Nephron (organoid): Measurements from ENCODE around the gene CFLAR.
"Not testable (repeated sequence)": the region's sequence is repeated elsewhere in the genome, so short reads cannot be mapped to it uniquely, and the experiment has no call there.

Source experiments
- H3K27ac Mint-ChIP-seq, 3 experiments: 2 replicates each; pipeline ENCODE4 v1.8.0; 2020; ENCODE audit warnings: mixed read lengths in 3 of 3, mild to moderate bottlenecking in 2 of 3, moderate library complexity in 1 of 3
- H3K27me3 Mint-ChIP-seq: 2 replicates; pipeline ENCODE4 v1.8.0; 2021; ENCODE audit warnings: low read depth, mild to moderate bottlenecking, moderate library complexity, mixed read lengths
- H3K36me3 Mint-ChIP-seq: 2 replicates; pipeline ENCODE4 v1.8.0; 2020; ENCODE audit warnings: low read depth, mixed read lengths
- H3K4me1 Mint-ChIP-seq: 2 replicates; pipeline ENCODE4 v1.8.0; 2020; ENCODE audit warnings: mixed read lengths
- H3K4me3 Mint-ChIP-seq, 3 experiments: 2 replicates each; pipeline ENCODE4 v1.8.0; 2020; ENCODE audit warnings: mild to moderate bottlenecking in 3 of 3, mixed read lengths in 3 of 3, moderate library complexity in 2 of 3
- H3K9me3 Mint-ChIP-seq: 2 replicates; pipeline ENCODE4 v1.8.0; 2020; ENCODE audit warnings: mixed read lengths
- TF ChIP-seq, protein P1 (sequence below), 3 experiments: fragments of 200-600 bp; sonication (generic); IDR thresholded peaks; one replicate each; pipeline ENCODE4 v1.5.0; 2021; ENCODE audit warnings: antibody characterized with exemption in 3 of 3; ENCODE audit not compliant: unreplicated experiment in 3 of 3

The CFLAR gene

DNA sequence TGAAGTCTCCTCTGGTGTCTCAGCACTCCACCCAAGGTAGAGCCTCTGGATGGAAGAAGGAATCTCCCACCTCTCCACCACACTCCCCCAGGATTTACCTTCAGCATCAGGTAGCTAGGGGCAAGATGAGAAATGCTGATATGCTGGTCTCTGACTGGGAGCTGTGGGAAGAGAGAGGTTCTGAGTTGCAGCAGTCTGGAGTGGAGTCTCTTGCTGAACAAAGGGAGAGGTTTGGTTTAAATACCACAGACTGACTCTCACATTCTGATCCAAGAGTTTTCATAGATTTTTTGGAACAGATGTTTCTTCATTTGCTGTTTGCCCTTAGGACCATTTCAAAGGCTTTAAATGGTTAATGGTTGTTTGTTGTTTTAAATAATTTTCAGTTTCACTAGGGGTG, 1.1 kb upstream of the CFLAR start:
- H3K27me3 Mint-ChIP-seq = no peaks in the 10 kb centered on the region
- peaks cover 10% of the 10 kb centered on the region for H3K4me1 Mint-ChIP-seq
- TF ChIP-seq, protein P1, sequence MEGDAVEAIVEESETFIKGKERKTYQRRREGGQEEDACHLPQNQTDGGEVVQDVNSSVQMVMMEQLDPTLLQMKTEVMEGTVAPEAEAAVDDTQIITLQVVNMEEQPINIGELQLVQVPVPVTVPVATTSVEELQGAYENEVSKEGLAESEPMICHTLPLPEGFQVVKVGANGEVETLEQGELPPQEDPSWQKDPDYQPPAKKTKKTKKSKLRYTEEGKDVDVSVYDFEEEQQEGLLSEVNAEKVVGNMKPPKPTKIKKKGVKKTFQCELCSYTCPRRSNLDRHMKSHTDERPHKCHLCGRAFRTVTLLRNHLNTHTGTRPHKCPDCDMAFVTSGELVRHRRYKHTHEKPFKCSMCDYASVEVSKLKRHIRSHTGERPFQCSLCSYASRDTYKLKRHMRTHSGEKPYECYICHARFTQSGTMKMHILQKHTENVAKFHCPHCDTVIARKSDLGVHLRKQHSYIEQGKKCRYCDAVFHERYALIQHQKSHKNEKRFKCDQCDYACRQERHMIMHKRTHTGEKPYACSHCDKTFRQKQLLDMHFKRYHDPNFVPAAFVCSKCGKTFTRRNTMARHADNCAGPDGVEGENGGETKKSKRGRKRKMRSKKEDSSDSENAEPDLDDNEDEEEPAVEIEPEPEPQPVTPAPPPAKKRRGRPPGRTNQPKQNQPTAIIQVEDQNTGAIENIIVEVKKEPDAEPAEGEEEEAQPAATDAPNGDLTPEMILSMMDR (IDR thresholded peaks at IDR 0.05; ENCODE audit: unreplicated experiment in 3 of 3) = no peak
- no peaks in the 10 kb centered on the region for H3K9me3 Mint-ChIP-seq
- H3K4me3 Mint-ChIP-seq = peak overlapping the region; percentile 81 to 93 (median 89)
- no peaks in the 10 kb centered on the region for H3K36me3 Mint-ChIP-seq
- peak overlapping the region; percentile 47 to 76 (median 65) for H3K27ac Mint-ChIP-seq

DNA sequence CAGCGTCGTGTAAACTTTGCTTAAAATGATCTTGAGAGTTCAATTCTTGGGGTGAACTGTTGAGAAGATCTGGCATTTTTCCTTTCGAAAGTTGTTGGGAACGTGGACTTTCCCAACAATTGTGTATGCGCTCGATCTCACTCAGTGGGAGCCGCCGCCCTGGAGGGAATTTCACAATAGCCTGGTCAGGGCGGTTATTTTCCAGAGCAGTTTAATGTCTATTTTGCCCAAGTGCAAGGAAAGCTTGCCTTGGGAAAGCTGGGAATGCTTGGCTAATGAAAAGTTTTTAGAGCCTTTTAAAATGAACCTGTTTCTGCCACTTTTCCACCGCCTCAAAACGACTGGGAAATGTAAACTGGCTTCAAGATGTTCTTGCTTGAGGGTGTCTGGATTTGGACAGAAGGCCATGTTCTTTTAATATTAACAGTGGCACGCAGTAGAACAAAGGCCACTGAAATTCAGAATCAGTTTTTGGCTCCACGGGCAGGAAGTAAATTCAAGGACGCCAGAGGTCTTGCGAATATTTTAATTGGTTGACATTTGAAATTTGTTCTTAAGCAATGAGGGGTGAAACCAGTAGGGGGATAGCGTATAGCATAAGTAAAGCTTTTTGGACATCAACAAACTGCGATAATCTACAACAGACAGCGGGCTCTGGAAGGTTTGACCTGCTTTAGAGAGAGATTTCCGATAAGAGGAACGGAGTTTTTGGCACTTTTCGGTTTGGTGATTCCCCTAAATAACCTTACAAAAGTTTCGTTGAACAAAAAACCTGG, 1.2 kb downstream of the CFLAR start:
- Mint-ChIP-seq H3K27ac (peak overlapping the region; percentile 94 to 97 (median 94)), H3K4me1 (peaks cover 10% of the 10 kb centered on the region), H3K36me3 (no peaks in the 10 kb centered on the region), H3K9me3 (no peaks in the 10 kb centered on the region), H3K4me3 (peak overlapping the region; percentile 89 to 96 (median 93)), H3K27me3 (no peaks in the 10 kb centered on the region)
- TF ChIP-seq, protein P1 (IDR thresholded peaks at IDR 0.05; ENCODE audit: unreplicated experiment in 3 of 3) = no peak

GRCh38 chr2:201117735-201118094, 1.8 kb downstream of the CFLAR start:
- not testable (repeated sequence) for H3K27me3 Mint-ChIP-seq, H3K36me3 Mint-ChIP-seq, H3K9me3 Mint-ChIP-seq
- H3K4me3 Mint-ChIP-seq = peak overlapping the region; percentile 89 to 96 (median 93)
- H3K4me1 Mint-ChIP-seq = peaks cover 10% of the 10 kb centered on the region
- peak overlapping the region; percentile 94 to 97 (median 94) for H3K27ac Mint-ChIP-seq

DNA sequence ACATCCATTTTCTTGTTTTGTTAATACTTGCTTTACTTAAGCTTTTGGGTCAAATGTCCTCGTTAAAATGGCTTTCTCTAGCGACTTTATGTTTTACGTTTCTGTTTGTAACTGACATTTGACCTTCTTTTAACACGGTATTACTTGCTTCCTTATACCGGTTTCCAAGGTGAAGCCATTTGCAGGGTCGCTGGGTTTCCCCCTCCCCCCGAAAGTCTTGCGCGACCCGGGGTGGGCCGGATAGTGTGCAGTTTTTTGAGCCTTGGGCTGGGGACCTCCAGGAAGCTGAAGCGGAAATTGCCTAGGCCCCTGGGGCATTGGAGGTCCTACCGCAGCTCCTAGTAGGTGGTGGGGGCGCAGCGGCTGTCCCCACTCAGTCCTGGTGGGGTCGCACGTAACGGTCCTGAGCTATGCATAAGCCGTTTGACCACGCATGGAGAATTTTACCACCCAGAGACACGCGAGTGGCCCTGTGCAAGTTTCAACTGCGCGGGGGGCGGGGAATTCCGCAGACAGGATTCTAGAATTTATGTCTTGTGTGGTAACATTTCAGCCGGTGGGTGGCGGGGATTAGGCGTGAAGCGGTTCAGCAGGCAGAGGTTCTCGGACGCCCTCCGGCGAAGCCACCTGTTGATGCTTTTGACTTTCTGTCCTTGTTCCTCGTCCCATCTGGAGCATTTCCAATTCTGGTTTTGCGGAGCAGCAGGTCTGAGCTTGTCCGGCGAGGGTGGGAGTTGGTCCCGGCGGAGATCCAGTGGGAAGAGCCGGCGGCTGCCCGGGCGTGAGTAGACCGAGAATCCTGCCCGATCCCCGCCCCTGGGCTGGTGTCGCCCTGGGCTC, 2.4 kb downstream of the CFLAR start:
- peak overlapping the region; percentile 75 to 94 (median 90) for H3K27ac Mint-ChIP-seq

GRCh38 chr2:201118961-201119854, 3.2 kb downstream of the CFLAR start:
- Mint-ChIP-seq H3K4me3 (peak overlapping the region; percentile 87 to 96 (median 93)), H3K27ac (peak overlapping the region; percentile 75 to 94 (median 90)), H3K4me1 (peaks cover 10% of the 10 kb centered on the region), H3K36me3 (no peaks in the 10 kb centered on the region), H3K27me3 (no peaks in the 10 kb centered on the region), H3K9me3 (no peaks in the 10 kb centered on the region)
- TF ChIP-seq, protein P1 (IDR thresholded peaks at IDR 0.05; ENCODE audit: unreplicated experiment in 3 of 3) = no peak

More for the DNA sequence above, 2.4 kb downstream of the CFLAR start:
- Mint-ChIP-seq H3K27me3 (no peaks in the 10 kb centered on the region), H3K4me1 (peaks cover 10% of the 10 kb centered on the region), H3K36me3 (no peaks in the 10 kb centered on the region), H3K4me3 (peak overlapping the region; percentile 87 to 96 (median 93)), H3K9me3 (no peaks in the 10 kb centered on the region)
- TF ChIP-seq, protein P1 (IDR thresholded peaks at IDR 0.05; ENCODE audit: unreplicated experiment in 3 of 3) = peak; percentile 14 to 31 (median 15)
